Epithelial cell of proximal tubule (primary cell): ENCODE results near the gene GALR1. TPM values are rescaled to one million over a fixed set of nuclear protein-coding genes. Genes with fewer than 3 reads are reported as not detected.
"Not testable (repeated sequence)": the region's sequence is repeated elsewhere in the genome, so short reads cannot be mapped to it uniquely, and the experiment has no call there.

Experiments
- DNase-seq: peaks from one replicate; pipeline ENCODE4 v3.0.0-alpha.2; 2011; ENCODE audit warnings: low read depth
- H3K4me3 ChIP-seq: 2 replicates; pipeline ENCODE4 v1.5.1; 2011; ENCODE audit warnings: low read depth, mild to moderate bottlenecking, low read length
- CTCF ChIP-seq: conservative IDR thresholded peaks from 2 replicates; pipeline ENCODE4 v1.5.1; 2012; ENCODE audit warnings: low read depth, mild to moderate bottlenecking, low read length
- total RNA-seq: library from RNA; depleted of rRNA; stranded (reverse); fragments of >200 nt; gene quantifications from 2 replicates; pipeline ENCODE4 v1.2.3, GENCODE V29; 2015

GALR1 gene
- total RNA-seq, 1 donor from 2014 or later: not detected

GRCh38 chr18:77263466-77263763 is 13.8 kb downstream of the GALR1 start:
- no peak for DNase-seq
- H3K4me3 ChIP-seq: no peak overlapping the region
- TF ChIP-seq CTCF: no peak

GRCh38 chr18:77267969-77268368 is 18.3 kb downstream of the GALR1 start:
- DNase-seq: no peak
- H3K4me3 ChIP-seq: no peak overlapping the region
- no peak for TF ChIP-seq CTCF

- H3K4me3 ChIP-seq: no peak overlapping the region
- no peak for DNase-seq
- TF ChIP-seq CTCF: no peak
Measured at GRCh38 chr18:77268456-77268855, 18.8 kb downstream of the GALR1 start.

GRCh38 chr18:77271576-77272481 is 22.2 kb downstream of the GALR1 start:
- H3K4me3 ChIP-seq: no peak overlapping the region
- no peak for TF ChIP-seq CTCF
- DNase-seq: no peak

- H3K4me3 ChIP-seq: not testable (repeated sequence)
Measured at GRCh38 chr18:77290841-77291240, 41.2 kb downstream of the GALR1 start.

GRCh38 chr18:77298172-77298571 is 48.5 kb downstream of the GALR1 start:
- H3K4me3 ChIP-seq: no peak overlapping the region
- no peak for DNase-seq
- TF ChIP-seq CTCF: no peak

More at GRCh38 chr18:77290841-77291240, 41.2 kb downstream of the GALR1 start:
- not testable (repeated sequence) for DNase-seq

GRCh38 chr18:77299706-77300105 is 50.1 kb downstream of the GALR1 start:
- DNase-seq: no peak
- TF ChIP-seq CTCF: no peak
- no peak overlapping the region for H3K4me3 ChIP-seq
